K562 (cell line): Measurements from ENCODE around the gene TEX35. TPM values are rescaled to one million over a fixed set of nuclear protein-coding genes. Genes with fewer than 3 reads are reported as not detected.

Experiments
- ATAC-seq: fragments of 200-7000 bp; cut with Tn5 transposase; 3 replicates; pipeline ENCODE4 v1.9.1; 2020; ENCODE audit warnings: moderate library complexity
- Bru-seq: library from RNA; stranded (reverse); fragments of 400-500 nt; gene quantifications from one replicate; lab custom pipeline; 2021; lab: Mats Ljungman, UMichigan
- BruChase-seq, 2 experiments: library from RNA; stranded (reverse); fragments of 400-500 nt; gene quantifications; one replicate each; lab custom pipeline; 2021; lab: Mats Ljungman, UMichigan
- BruUV-seq: library from RNA; stranded (reverse); fragments of 400-500 nt; replicated peaks from 2 replicates; lab custom pipeline; 2021; lab: Mats Ljungman, UMichigan
- CTCF ChIA-PET: fragments of 300-600 bp; formaldehyde crosslinking; extraction: SDS; loops from one replicate; lab custom pipeline; 2021; ENCODE audit warnings: low intra/inter-chr PET ratio; lab: Yijun Ruan, JAX
- POLR2A ChIA-PET: fragments of 300-600, 350-650 bp; sonication (Branson Sonifier 250); formaldehyde crosslinking; extraction: SDS; loops from one replicate; lab custom pipeline; 2021; ENCODE audit warnings: antibody characterized with exemption, inconsistent platforms; lab: Yijun Ruan, JAX
- DNase-seq, 4 experiments: peaks; one replicate each; pipeline versions ENCODE4 v3.0.0 to v3.0.0-alpha.2; 2011 to 2018; ENCODE audit warnings: low spot score in 3 of 4, mixed read lengths in 3 of 4; ENCODE audit errors: extremely low read depth in 1 of 4
- FAIRE-seq: peaks from 2 replicates; lab custom pipeline; 2011; peaks lifted over from hg19 to GRCh38; lab: Jason Lieb, UNC
- H2AFZ ChIP-seq: 2 replicates; pipeline ENCODE4 v1.6.0; 2011; ENCODE audit warnings: low read depth, low read length, control low read depth, inconsistent platforms
- H3K27ac ChIP-seq: fragments of 200-600 bp; 3 replicates; pipeline ENCODE4 v1.8.0; 2011; ENCODE audit warnings: low read depth, mild to moderate bottlenecking, control low read depth, inconsistent platforms, low read length, moderate library complexity, mixed read lengths; ENCODE audit errors: extremely low read depth
- H3K27me3 ChIP-seq, 2 experiments: fragments of 300-600 bp in 1 of 2; 2 replicates in 1 of 2; 3 replicates in 1 of 2; pipeline versions ENCODE4 v1.6.0 to v1.8.0; 2011; ENCODE audit warnings: inconsistent platforms in 2 of 2, low read length in 2 of 2, mild to moderate bottlenecking in 1 of 2, mixed read lengths in 1 of 2, moderate library complexity in 1 of 2; ENCODE audit not compliant: control insufficient read depth in 2 of 2, insufficient read depth in 2 of 2
- H3K36me3 ChIP-seq: fragments of 300-600 bp; 3 replicates; pipeline ENCODE4 v1.8.0; 2011; ENCODE audit warnings: mild to moderate bottlenecking, low read length, inconsistent platforms; ENCODE audit not compliant: control insufficient read depth, insufficient read depth
- H3K4me1 ChIP-seq, 2 experiments: fragments of 200-600 bp in 1 of 2; replicated peaks in 1 of 2; 2 replicates in 1 of 2; 3 replicates in 1 of 2; pipeline versions ENCODE4 v1.5.1 to v1.8.0; 2011; ENCODE audit warnings: inconsistent platforms in 2 of 2, low read length in 2 of 2, mild to moderate bottlenecking in 1 of 2, mixed read lengths in 1 of 2, moderate library complexity in 1 of 2; ENCODE audit not compliant: control insufficient read depth in 2 of 2, insufficient read depth in 2 of 2
- H3K4me2 ChIP-seq: 2 replicates; pipeline ENCODE4 v1.6.1; 2011; ENCODE audit warnings: low read length, control low read depth, inconsistent platforms, mixed read lengths; ENCODE audit not compliant: insufficient read depth
- H3K4me3 ChIP-seq: fragments of 200-600 bp; sonication (generic), shearing (Covaris generic); 2 replicates; pipeline ENCODE4 v1.5.1; 2016; ENCODE audit warnings: control low read depth, inconsistent platforms
- H3K79me2 ChIP-seq: fragments of 200-600 bp; 3 replicates; pipeline ENCODE4 v1.8.0; 2011; ENCODE audit warnings: low read length, inconsistent platforms; ENCODE audit not compliant: control insufficient read depth, insufficient read depth
- H3K9ac ChIP-seq, 2 experiments: 2 replicates each; pipeline versions ENCODE4 v1.6.0 to v1.6.1; 2011; ENCODE audit warnings: low read depth in 2 of 2, low read length in 2 of 2, control low read depth in 1 of 2, inconsistent platforms in 1 of 2, mild to moderate bottlenecking in 1 of 2, mixed read lengths in 1 of 2; ENCODE audit not compliant: insufficient read depth in 1 of 2
- H3K9me1 ChIP-seq: one replicate; pipeline ENCODE4 v1.6.0; 2011; ENCODE audit warnings: inconsistent platforms, mild to moderate bottlenecking, low read length, moderate library complexity; ENCODE audit not compliant: control insufficient read depth, insufficient read depth
- H3K9me3 ChIP-seq: replicated peaks from 2 replicates; pipeline ENCODE4 v1.5.1; 2011; ENCODE audit warnings: low read depth, low read length, inconsistent platforms; ENCODE audit not compliant: control insufficient read depth, insufficient read depth
- H4K20me1 ChIP-seq: replicated peaks from 2 replicates; pipeline ENCODE4 v1.6.1; 2011; ENCODE audit warnings: low read length, inconsistent platforms, mixed read lengths; ENCODE audit not compliant: control insufficient read depth, insufficient read depth
- STAT5A ChIP-seq: IDR thresholded peaks from 2 replicates; pipeline ENCODE4 v1.6.1; 2012; ENCODE audit warnings: low read length, inconsistent platforms, borderline replicate concordance
- ZNF408 ChIP-seq: fragments of 250-450 bp; sonication (Bioruptor Pico); IDR thresholded peaks from 2 replicates; pipeline ENCODE4 v1.4.0; 2020; ENCODE audit warnings: low read depth, mild to moderate bottlenecking, moderate library complexity
- WGBS: fragments of 100-300 bp; shearing (Covaris generic); methylation state at CpG from one replicate; pipeline ENCODE4 v1.1.6; 2016; ENCODE audit warnings: low coverage, mixed read lengths; ENCODE audit not compliant: insufficient coverage; ENCODE audit errors: missing lambda C conversion rate; 5-methylcytosine and 5-hydroxymethylcytosine counted together
- in situ Hi-C: fragments of 300-500 bp; cut with MboI; formaldehyde crosslinking; loops from 4 replicates; pipeline ENCODE4 v1.15.0; 2018; ENCODE audit warnings: inconsistent platforms, mixed read lengths
- intact Hi-C: fragments of 100-400 bp; cut with micrococcal nuclease; formaldehyde crosslinking; loops from 2 replicates; pipeline ENCODE4 v1.14.2; 2022
- long read RNA-seq, 3 experiments: library from polyadenylated mRNA in 2 of 3; library from RNA in 1 of 3; unstranded in 2 of 3; stranded (forward) in 1 of 3; transcript quantifications; one replicate each; pipeline ENCODE4 v2.0.0, GENCODE V29; 2019 to 2022
- polyA minus RNA-seq, 3 experiments: library from RNA; depleted of rRNA, polyadenylated mRNA; stranded (reverse); fragments of >200 nt; gene quantifications; 2 replicates each; pipeline ENCODE4 v1.2.3, GENCODE V29; 2011
- polyA plus RNA-seq, 8 experiments: library from polyadenylated mRNA; depleted of rRNA in 4 of 8; stranded (reverse) in 5 of 8; unstranded in 3 of 8; fragments of >200 nt; fragmentation: Nextera tagmentation in 2 of 8; fragmentation: Illumina TruSeq in 1 of 8; extraction: Ambion mirVana in 2 of 8; extraction: Trizol in 1 of 8; gene quantifications; 2 replicates each; pipeline versions ENCODE4 v1.2.1 to v1.2.3, GENCODE V29; 2011 to 2014; ENCODE audit warnings: inconsistent platforms in 1 of 8, missing spikeins in 1 of 8
- total RNA-seq, 7 experiments: library from RNA; depleted of rRNA in 6 of 7; stranded (reverse); fragments of >200 nt in 6 of 7; fragmentation: Illumina TruSeq in 2 of 7; extraction: Trizol in 2 of 7; gene quantifications; 2 replicates each; pipeline versions ENCODE4 v1.2.1 to v1.2.3, GENCODE V29; 2011 to 2021; ENCODE audit warnings: low replicate concordance in 1 of 7

The TEX35 gene
- not detected in 2 replicates for total RNA-seq (2011; cell fraction: chromatin; rRNA removed; ENCODE audit: low replicate concordance)
- not detected in 2 replicates for total RNA-seq (2011; cell fraction: nucleolus; rRNA removed)
- total RNA-seq (2011; cell fraction: nucleoplasm; rRNA removed), result not detected in 2 replicates
- total RNA-seq (2014; rRNA removed) (not detected in 2 replicates), total RNA-seq (2014; rRNA removed; fragmentation: Illumina TruSeq; extraction: Trizol) (not detected in 2 replicates), total RNA-seq (2015; rRNA removed; fragmentation: Illumina TruSeq; extraction: Trizol) (not detected in 2 replicates), total RNA-seq (2021) (not detected in 2 replicates), polyA plus RNA-seq (2011; rRNA removed) (not detected in 2 replicates), polyA plus RNA-seq (2014; fragmentation: Illumina TruSeq; extraction: Trizol) (not detected in 2 replicates), polyA plus RNA-seq (2014; fragmentation: Nextera tagmentation; extraction: Ambion mirVana) (not detected), polyA plus RNA-seq (2014; rRNA removed) (not detected in 2 replicates), polyA minus RNA-seq (2011; rRNA and poly(A)+ RNA removed) (not detected in 2 replicates), Bru-seq, nascent RNA (not detected), BruChase-seq, experiment 1, labeled RNA remaining after a 2-hour chase (percentile 8 among the genes with signal in this experiment), BruChase-seq, experiment 2, labeled RNA remaining after a 6-hour chase (percentile 13 among the genes with signal in this experiment)
- not detected in 2 replicates for polyA plus RNA-seq (2011; cell fraction: cytosol; rRNA removed)
- polyA plus RNA-seq (2011; cell fraction: nucleus; rRNA removed), result not detected in 2 replicates
- polyA plus RNA-seq (2012), result not detected in 2 replicates
- not detected in 2 replicates for polyA minus RNA-seq (2011; cell fraction: cytosol; rRNA and poly(A)+ RNA removed)
- polyA minus RNA-seq (2011; cell fraction: nucleus; rRNA and poly(A)+ RNA removed), result not detected in 2 replicates
- long read RNA-seq, experiment 1, result 0 reads
- long read RNA-seq, experiment 2, result 0 reads
- long read RNA-seq, experiment 3, result 0 reads

DNA sequence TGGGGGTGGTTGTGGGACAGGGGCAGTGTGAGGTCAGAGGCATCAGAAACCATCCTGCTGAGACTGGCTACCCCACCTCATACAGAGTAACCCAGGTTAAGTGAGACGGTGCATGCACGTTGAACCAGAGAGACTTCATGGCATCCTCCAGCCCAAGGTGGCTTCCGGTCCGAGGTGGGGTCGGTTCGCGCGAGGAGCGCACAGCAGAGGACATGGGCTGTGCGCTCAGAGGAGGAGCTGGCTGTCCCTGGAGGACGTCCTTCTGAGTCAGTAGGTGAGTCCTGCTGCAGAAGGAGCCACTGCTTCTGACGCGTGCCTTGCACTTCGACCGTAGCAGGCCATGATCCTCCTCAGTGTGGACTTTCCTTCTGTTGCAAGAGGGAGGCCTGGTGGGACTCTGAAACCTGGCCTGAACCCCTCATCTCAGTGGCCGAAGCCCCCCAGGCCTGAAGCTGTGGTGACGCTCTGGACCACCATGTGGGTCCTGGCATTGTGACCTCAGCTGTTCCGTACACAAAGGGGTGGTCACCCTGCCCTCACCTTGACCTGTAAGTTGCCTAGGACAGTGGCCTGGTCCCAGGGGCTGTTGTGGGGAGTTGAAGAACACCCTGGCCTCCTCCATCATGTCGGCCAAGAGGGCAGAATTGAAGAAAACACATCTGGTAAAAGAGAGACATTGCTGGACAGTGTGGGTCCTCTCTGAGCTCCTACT is at the start of gene TEX35:
TEX35 (plus strand) TSS at position 544 of the 712 bp plus-strand sequence; CDS start at position 624, 80 bp downstream.
- no peak for DNase-seq
- Histone ChIP-seq H3K4me1 (no peaks in the 10 kb centered on the region), H3K9me1 (no peaks in the 10 kb centered on the region), H3K9ac (no peak within 1 kb of the TSS), H3K4me2 (no peak within 1 kb of the TSS), H3K9me3 (no peaks in the 10 kb centered on the region), H3K27me3 (peaks cover 0 to 16% of the 10 kb centered on the region in 2 experiments; a peak in 2 of 5 replicates)
- in situ Hi-C loops, result loop anchor here (5.0 kb wide), 1 partner anchor 200 kb away; no protein-coding TSS in a partner anchor
- TF ChIP-seq ZNF408 (CRISPR knock-in tag) (no peak), STAT5A (no peak)
- TF ChIP-seq, all 486 proteins: peak for 0
- Histone ChIP-seq H3K79me2 (no peaks in the 10 kb centered on the region), H2AFZ (peak within 1 kb of the TSS; percentile 6; the same call in 1 of the 2 replicates), H4K20me1 (no peaks in the 10 kb centered on the region), H3K27ac (no peak within 1 kb of the TSS), H3K36me3 (no peaks in the 10 kb centered on the region), H3K4me3 (no peak within 1 kb of the TSS)
- CTCF ChIA-PET, result no interaction called here
- WGBS, result 15% methylated on average over 18 of the region's 19 CpGs
- ATAC-seq, result no peak
- BruUV-seq, result no TSS peak
- FAIRE-seq, result no peak
- POLR2A ChIA-PET, result interaction anchor here (0.6 to 1.0 kb wide), 2 partner anchors 12 to 30 kb away, joined by 3 read pairs; no protein-coding TSS in a partner anchor
- intact Hi-C loops, result no loop called here
